ENCODE data around the gene RPIA.

DNA sequence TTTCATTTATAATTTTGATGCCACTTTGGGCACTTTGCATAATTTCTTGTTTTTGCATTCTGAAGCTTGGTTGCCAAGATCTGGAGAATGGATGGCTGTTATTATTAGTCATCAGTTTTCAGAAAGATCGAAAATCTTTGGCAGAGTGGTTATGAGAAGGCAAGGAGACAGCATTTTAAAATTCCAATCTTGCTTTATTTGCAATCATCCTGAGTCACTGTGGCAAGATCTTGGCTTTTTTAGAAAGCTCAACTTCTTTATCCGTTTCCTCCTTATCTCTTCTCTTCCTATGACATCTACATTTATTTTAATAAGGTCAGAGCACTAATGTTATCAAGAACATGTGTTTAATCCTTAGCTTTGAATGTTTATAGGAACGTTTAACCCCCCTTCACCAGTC lies 33.1 kb upstream of the RPIA start:
- TF ChIP-seq, protein P1, sequence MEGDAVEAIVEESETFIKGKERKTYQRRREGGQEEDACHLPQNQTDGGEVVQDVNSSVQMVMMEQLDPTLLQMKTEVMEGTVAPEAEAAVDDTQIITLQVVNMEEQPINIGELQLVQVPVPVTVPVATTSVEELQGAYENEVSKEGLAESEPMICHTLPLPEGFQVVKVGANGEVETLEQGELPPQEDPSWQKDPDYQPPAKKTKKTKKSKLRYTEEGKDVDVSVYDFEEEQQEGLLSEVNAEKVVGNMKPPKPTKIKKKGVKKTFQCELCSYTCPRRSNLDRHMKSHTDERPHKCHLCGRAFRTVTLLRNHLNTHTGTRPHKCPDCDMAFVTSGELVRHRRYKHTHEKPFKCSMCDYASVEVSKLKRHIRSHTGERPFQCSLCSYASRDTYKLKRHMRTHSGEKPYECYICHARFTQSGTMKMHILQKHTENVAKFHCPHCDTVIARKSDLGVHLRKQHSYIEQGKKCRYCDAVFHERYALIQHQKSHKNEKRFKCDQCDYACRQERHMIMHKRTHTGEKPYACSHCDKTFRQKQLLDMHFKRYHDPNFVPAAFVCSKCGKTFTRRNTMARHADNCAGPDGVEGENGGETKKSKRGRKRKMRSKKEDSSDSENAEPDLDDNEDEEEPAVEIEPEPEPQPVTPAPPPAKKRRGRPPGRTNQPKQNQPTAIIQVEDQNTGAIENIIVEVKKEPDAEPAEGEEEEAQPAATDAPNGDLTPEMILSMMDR (IDR thresholded peaks at IDR 0.05) = no peak
- no peak for TF ChIP-seq EZH2 (IDR thresholded peaks at IDR 0.05)
